Measurements from ENCODE around the gene DEPDC5.

The DEPDC5 gene

DNA sequence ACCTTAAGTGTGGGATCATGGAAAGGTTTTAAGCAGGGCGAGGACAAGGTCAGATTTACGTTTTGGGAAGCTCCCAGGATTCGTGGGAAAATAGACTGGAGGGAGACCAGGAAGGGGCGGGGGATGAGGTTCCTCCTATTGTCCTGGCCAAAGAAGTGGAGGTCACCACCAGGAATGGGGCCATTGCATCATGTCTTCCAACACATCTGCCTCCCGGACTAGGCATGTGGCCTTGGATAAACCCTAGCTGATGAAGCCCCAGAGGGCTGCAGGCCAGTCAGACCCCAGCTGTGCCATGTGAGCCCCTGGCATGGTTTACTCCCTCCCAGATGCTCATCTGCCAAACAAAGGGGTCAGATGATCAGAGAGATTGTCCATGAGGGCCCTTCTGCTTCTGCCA is 179.0 kb downstream of the DEPDC5 start:
- DNase-seq: no peak

DNA sequence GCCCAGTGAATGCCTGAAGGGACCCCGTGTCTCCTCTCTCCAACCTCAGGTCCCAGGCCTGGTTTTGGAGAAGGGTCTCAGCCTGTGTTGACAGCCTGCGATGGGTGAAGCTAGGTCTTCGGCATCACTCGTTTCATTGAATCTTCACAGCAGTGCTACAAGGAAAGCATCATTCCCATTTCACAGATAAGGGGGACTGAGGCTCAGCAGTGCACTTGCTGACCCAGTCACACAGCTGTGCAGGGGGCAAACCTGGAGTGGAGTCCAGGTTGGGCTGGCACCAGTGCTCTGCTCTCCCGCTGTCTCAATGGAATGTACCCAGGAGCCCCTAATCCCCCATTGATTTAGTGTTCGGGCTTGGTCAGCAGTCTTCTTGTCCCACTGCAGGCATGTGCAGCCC is 179.6 kb downstream of the DEPDC5 start:
- DNase-seq: no peak

DNA sequence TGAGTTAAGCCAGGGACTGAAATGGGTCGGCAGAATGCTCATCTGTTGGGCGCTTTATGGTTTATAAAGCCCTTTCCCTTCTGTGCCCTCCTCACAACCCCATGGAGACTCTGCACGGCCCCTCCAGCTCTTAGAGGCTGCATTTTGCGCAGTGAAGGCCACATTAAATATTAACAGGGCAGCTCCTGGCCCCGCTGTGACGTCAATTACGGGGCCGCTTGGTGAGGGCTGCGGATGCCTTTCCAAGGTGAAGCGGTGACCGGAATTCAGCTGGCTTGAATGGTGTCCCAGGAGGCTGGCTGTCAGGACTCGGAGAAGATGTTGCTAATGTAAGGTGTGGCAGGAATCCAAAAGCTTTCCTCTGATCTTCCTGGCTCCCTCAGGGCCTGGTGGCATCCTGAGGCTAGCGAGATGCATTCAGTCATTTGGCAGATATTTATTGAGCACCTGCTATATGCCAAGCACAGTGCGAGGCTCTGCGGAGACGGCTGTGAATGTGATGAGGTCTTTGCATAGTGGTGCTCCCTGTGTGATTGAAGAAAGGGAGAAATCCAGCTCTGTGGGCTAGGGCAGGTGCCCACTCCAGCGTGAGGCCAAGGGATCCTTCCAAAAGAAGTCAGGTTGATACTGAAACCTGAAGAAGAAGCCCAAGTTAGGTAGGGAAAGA is 180.1 kb downstream of the DEPDC5 start:
- DNase-seq: no peak

DNA sequence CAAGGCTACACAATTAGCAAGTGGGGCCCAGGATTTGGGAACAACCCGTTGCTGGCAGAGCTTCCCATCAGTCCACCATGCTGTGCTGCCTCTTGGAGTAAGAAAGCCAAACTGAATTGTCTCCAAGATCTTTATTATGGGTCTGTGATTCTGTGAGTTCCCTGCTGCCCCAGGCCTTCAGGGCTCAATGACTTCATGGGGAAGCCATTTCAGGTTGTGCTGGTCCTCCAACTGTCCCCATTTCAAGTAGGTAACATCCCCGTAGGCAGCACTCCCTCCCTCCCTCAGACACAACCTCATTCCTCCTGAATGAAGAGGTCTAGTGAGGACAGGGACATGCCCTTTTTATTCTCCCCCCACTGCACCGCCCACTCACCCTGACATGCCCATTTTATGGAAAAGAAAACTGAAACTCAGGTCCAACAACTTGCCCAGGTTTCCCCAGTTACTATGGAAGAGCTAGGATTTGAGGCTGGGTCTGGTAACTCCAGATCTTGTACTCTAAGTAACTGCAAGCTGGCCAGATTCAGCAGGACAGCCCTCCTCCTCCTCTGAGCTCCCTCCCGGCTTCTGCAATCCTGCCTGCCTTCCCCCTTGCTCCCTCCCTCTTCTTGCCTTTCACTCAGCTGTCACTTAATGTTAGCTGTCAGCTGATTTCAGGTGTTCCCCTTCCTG is 182.3 kb downstream of the DEPDC5 start:
- DNase-seq: no peak

DNA sequence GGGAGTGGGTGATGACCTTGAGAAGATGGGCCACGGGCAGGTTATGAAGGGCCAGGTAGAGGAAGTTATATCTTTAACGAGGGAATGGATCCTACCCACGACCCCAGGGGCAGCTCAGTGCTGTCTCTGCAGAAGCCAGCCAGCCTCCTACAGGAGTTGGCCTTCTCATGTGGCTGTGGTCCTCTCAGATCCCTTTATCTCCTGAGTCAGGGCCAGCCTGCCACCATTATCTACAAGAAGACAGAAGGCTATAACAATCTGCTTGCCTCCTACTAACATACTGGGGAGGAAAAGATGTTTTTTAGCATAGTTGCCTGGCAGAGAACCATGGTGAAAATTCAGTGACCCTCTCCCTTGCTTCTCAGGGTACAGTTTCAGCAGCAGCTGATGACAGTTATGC is 183.5 kb downstream of the DEPDC5 start:
- DNase-seq: no peak

DNA sequence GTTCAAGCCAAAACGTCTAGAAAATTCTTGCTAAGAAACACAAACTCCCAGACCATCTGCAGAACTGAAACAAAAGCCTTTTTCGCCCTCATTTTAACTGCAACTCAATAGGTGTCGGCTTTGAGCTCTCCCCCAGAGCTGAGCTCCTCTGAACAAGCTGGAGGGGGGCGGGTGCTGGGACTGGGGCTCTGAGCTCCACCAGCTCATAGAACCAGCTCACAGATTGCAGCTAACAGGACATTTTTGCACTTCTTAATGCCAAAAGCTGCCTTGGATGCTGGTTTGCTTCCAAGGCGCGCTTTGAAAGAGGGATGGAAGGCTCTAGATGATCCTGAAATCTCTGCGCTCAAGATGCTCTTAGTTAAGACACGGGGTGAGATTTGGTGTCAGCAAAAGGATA is 184.5 kb downstream of the DEPDC5 start:
- DNase-seq: no peak

DNA sequence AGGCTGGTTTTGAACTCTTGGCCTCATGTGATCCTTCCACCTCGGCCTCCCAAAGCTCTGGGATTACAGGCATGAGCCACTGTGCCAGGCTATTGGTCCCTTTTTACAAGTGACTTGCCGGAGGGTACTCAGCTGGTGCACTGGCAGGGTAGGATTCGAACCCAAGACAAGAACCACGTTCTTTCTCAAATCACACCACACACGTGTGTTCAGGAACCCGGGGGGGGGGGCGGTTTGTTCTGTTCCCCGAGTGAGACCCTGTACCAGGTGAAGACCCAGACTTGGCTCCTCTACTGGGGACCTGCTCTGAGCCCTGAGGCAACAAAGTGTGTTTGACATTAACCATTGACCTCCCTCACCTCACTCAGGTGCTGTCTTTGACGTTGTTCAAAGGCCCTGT is 186.7 kb downstream of the DEPDC5 start:
- no peak for DNase-seq

DNA sequence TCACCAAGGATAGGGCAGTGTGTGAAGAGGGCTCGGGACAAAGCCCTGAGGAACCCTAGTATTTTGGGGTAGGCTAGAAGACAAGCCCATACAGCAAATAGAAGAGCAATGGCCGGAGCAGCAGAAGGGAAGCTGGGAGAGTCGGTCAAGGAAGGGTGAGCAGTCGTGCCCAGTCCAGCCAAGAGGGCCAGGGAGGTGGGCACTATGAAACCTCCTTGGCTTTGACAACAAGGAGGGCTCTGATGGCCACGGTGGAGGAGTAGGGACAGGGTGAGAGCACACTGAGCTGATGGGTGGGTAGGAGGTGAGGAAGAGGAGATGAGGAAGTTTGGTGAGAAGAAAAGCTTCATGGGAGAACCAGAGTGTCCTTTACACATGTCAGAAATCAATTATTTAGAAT is 188.3 kb downstream of the DEPDC5 start:
- DNase-seq: no peak

DNA sequence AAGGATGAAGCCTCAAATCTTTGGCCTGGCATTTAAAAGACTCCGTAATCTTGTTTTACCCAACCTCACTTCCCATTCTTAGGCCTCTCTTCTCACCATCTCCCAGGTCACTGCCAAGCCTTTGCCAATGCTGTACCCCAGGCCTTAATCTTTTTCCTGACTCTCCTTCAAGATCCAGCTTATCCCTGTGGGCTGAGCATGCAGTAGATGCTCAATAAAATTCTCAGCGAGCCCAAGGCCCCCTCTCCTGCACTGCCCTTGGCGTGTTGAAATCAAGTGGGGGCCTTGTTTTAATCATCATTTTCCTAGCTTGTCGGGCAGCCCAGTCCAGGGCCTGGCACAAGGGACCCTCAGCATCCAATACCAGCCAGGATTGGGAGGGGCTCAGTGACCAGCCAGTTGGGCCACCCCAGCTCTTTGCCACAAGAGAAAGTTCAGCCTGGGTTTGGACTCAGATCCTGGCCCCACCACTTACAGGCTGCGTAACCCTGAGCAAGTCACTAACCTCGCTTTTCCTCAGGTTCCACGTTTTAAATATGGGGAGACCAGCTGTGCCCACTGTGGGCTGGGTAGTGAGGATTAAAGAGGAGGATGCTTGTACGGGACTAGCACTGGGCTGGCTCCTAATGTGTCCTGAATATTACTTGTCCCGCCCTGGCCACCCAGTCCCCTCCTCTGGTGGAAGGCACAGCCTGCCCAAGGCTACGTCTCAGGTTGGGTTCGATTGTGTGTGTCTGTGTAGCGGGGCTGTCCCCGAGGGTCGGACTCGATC is 189.6 kb downstream of the DEPDC5 start:
- DNase-seq: no peak

DNA sequence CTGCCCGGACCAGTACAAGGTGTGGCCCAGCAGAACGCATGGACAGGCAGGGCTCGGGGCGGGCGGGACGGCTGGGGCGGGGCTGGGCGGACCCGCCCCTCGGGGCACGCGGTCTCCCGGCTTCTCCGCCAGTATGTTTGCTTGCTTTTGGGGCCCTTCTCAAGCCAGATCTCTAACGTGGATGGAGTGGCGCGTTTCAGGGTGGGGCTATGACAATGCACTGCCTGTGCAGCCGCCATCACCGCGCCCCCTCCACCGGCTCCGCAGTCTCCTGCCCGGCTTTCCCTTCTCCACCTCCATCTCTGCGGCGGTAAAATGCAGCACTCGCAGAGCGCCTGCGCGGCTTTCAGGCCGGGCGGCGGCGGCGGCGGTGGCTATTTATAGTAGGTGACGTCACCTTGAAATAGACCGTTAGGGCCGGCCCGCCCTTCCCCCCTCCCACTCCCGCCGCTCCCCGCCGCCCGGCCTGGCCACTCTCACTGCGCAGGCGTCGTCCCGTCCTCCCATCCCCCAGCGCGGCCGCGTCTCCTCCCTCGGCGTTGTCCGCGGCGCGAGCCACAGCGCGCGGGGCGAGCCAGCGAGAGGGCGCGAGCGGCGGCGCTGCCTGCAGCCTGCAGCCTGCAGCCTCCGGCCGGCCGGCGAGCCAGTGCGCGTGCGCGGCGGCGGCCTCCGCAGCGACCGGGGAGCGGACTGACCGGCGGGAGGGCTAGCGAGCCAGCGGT is 190.3 kb downstream of the DEPDC5 start, which contains the start of gene YWHAH:
Gene YWHAH (plus strand): TSS at position 558 of the 722 bp plus-strand sequence. CDS start 199 bp downstream, outside the sequence.
- DNase-seq: peak; percentile 93

DNA sequence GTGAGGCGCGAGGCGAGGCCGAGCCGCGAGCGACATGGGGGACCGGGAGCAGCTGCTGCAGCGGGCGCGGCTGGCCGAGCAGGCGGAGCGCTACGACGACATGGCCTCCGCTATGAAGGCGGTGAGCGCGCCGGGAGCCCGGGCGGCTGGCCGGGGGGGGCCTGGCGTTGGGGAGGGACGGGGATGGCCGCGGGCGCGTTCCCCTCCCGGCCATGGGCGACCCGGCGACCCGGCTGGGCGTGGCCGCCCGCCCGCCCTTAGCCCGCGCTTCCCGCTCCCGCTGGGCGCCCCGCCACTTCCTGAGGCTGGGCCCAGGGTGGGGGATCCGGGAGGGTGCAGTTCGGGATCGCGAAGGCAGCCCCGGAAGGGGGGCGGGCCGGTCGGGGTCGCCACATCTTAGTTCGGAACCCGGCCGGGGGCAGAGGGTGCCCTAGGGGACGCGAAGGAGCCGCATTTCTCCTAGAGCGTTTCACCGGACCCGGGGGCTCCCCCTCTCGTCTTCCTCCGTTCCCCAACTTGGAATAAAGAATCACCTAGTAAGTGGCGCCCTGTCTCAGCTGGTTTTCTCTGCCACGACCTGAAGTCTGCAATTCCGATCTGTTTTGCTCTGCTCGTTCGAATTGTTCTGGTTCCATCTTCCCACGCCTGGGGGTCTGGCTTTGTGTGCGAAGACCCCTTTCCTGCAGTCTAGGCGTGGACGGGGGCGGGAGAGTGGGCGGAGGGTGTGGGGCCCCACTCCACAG is 191.1 kb downstream of the DEPDC5 start:
- no peak for DNase-seq

DNA sequence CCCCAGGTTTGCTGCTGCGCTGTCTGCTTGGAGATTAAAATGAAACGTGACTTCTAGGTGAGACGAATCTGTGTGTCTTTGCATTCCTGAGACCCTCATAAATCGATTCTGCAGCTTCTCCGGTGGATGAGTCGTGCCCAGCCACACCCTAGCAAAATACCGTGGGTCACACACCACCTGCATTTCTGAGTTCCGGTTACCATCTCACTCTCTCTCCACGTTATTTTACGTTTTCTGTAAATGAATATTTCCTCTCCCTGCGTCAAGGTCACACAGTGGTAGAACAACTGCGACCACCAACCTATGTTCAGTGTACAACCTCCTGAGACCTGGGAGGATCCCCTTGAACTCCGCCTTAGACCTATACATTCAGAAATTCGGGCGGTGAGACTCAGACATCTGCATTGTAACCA is 191.6 kb downstream of the DEPDC5 start:
- DNase-seq: no peak

DNA sequence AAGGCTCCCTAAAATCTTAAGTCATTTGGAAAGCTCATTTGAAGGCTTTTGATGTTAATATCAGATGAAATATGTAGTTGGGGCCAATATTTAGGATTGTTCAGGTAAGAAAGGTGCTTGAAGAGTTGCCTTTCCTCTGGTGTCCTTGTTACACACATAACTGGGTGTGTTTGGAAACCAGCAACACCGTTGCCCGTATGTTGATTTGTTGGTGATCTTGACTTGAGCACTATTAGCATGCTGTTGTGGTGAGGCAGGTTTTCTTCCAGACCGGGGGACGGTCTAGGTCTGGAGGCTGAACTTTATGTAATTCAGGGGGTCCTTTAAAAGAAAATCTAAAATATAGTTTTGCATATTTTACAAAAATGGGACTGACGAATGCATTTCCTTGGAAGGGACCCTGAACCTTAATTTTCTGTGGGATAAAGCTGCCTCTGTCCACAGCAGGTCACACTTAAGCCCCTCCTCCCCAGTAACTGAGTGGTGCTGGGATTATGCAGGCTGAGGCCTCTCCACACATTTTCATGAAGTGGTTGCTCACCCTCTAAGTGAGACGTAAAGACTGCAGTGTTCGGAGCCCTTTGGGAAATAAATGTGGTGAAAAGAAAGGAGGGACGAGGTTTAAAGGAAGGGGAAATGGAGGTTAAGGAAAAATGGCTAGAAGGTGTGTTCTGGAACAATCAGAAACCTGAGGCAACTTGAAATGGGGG is 192.3 kb downstream of the DEPDC5 start:
- no peak for DNase-seq

DNA sequence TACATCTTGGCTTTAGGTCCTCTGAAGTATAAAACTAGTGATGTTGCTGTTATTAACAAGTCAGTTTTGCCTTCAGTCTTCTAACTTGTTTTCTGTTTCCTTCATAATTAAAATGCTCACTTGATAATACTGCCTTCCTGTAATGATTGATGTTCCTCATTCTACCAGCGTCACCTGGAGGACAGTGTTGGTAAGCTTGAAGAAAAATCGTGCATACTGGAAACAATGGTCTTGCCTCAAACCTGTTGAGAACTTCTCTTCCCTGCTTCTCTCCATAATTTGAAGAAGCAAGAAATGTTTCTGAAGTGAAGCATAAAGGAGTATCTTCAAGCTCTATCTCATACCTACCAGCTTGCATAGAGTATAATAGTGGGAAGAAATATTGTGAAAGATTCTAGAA is 193.5 kb downstream of the DEPDC5 start:
- no peak for DNase-seq

DNA sequence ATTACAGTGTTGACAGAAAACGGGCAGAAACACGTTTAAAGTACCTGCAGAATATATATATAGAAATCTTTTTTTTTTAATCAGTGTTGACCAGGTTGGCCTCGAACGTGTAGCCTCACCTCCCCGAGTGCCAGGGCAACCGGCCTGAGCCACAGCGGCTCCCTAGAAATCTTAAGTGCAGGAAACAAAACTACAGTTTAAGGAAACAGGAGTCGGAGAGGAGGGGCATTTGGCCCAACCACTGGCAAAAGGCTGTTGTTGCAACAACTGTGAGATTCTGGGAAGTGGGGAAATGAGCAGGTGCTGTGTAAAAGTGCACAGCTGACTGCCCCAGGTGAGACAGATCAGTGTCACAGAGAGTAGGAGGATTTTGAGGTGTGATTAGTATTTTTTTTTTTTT is 194.2 kb downstream of the DEPDC5 start:
- no peak for DNase-seq

DNA sequence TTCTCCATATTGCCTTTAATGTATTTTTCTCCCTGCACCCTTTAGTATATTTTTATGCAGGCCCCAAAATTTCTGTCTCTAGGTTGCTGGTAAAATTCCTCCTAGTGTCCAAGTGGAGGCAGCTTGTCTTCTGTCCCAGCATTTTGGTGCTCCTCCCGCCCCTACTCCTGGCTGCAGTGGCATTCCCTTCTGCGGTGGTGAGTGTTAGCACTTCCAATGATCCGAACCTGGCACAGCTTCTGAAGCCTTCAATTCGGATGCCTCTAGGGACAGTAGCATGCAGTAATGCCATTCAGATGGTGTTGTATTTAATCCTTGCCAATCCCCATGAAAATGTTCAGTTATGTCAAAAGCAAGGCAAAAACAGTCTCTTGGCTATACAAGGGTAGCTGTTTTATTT is 196.4 kb downstream of the DEPDC5 start:
- no peak for DNase-seq

DNA sequence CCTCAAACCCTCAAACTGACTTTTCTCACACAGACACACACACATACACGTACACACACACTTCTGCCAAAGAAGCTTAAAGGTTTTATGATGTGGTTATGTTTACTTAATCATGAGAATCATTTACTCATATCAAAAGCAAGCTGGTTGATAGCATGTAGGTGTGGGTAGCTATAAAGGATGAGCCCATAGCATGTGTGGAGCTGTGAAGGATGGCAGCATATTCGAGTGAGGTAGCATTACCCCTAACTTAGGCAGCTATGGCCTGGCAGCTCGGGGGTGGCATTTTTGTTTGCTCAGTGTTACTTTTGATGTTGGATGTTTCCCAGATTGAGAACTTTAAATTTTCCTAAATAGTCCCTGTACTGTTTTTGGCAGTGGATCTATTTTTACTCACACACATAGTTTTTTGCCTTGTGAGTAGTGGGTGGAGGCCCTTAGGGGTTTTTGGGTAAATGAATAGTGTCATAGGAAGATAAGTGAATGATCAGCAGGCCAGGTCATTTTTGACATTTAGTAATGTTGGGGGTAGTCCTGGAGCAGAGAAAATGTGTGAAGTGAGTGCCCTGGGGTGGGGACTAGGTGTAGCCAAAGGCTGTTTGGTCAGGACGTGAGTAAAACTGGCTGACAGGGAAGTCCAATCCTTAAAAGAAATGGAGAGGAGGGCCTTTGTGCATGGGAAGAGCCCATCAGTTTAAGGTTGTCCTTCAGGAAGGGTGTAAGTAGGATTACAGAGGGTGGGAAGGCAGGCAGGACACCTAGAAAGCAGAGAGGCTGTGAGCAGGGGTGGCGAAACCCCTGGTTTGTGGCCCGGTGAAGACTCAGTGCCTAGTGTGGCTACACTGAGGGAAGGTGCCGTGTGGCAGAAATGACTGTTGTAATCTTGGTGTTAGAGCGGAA is 197.6 kb downstream of the DEPDC5 start:
- DNase-seq: no peak

DNA sequence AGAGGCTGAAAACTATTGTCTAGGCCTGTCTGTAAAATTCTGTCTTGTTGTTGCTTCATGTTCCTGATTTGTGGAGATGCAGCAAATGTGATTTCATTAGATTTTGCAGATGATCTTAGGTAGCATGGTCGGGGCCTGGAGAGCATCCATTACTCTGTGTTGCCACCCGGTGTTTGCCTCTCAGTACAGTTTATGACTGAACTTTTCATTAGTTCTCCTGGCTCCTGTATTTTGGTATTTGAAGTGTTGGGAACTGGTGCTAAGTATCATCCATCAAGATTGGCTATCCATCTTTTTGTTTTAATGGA is 198.2 kb downstream of the DEPDC5 start:
- no peak for DNase-seq

DNA sequence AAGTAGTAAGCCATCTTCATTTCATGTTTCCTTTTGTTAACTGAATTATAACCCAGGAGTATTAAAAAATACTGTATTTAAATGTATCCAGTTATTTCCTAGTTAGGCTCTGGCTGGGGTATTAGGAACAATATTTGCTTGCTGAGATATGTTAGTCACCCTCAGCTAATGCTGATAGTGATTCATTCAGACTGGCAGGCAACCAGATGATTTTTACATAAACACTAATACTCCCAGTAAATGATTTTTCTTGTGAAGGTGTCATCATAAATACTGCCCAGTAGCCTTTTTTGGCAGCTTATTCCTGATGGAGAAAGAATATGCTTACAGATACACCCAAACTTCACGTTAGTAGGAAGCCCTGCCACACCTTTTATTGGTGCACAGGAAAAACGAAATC is 198.7 kb downstream of the DEPDC5 start:
- DNase-seq: no peak

DNA sequence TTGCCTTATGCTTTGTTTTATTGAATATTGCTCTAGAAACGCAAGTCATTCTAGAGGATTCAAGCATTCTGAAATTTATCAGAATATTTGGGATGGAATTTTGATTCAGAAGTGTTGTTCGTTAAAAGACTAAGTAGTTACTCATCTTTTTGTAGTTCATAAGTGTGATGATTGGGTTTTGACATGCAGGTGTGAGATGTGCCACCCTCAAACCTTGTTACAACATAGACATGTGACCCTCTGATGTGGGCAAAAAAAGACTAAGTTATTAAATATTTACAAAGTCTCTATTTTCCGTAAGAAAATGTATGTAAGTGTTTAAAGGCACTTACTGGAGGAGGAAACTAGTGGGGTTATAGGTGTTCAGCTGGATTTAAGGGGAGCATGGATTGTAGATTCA is 199.4 kb downstream of the DEPDC5 start:
- no peak for DNase-seq

Measured in NCI-H2171 (cell line).